Stimulated activated CD4-positive, alpha-beta T cell treated with anti-CD3 and anti-CD28 coated beads, Interleukin-1b, Interleukin-23, amount 100 ng/mL, for 24 hours (primary cell): Measurements from ENCODE around the gene SORCS2.

Experiments
- DNase-seq, 4 experiments: peaks; one replicate each; pipeline ENCODE4 v3.0.0-alpha.2; 2020; ENCODE audit warnings: low read depth in 4 of 4, low spot score in 1 of 4

The SORCS2 gene

GRCh38 chr4:7217474-7218321 lies 25.4 kb downstream of the SORCS2 start:
- DNase-seq, result no peak

DNA sequence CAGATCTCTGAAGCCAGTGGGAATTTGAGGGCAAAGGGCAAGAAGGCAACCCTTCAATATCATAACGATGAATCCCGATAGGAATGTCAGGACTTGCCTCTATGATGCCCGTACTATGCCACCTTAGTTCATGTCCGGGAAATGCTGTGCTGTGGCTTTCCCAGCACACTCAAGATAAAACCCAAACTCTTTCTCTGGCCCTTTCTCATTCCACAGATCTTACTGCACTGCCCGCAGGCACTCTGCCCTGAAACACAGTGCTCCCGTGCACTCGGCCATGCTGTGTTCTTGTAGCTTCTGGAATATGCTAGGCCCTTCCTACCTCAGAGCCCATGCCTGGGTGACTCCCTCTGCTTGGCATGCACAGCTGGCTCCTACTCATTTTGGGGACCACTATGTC lies 26.3 kb downstream of the SORCS2 start:
- DNase-seq, result no peak

- DNase-seq, result no peak
Observed at GRCh38 chr4:7222521-7222920, 30.2 kb downstream of the SORCS2 start.

DNA sequence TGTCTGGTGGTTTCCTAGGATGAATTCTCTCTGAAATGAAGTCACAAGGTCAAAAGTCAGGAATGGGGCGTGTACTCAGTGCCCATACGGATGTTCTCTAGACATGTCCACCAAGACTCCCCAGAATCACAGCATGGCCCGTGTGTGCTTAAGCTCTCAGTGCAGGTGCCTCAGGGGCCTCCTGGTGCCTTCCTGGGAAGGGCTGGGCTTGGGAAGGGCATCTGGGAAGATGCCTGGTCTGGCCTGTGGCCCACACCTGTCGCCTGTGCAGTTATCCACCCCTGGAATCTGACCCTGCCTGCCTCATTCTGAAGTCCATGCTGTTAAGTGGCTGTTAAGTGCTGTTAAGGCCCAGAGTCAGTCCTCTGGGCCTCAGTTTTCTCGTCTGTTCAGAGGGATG lies 31.2 kb downstream of the SORCS2 start:
- no peak for DNase-seq

- no peak for DNase-seq
Observed at GRCh38 chr4:7224001-7224400, 31.7 kb downstream of the SORCS2 start.

GRCh38 chr4:7224878-7225533 lies 32.7 kb downstream of the SORCS2 start:
- no peak for DNase-seq

- no peak for DNase-seq
Observed at GRCh38 chr4:7226439-7226838, 34.1 kb downstream of the SORCS2 start.

- DNase-seq, result no peak
Observed at GRCh38 chr4:7227008-7227407, 34.7 kb downstream of the SORCS2 start.

GRCh38 chr4:7228734-7229133 lies 36.4 kb downstream of the SORCS2 start:
- DNase-seq, result no peak

- DNase-seq, result no peak
Observed at GRCh38 chr4:7232061-7232650, 39.8 kb downstream of the SORCS2 start.

- DNase-seq, result no peak
Observed at GRCh38 chr4:7233006-7233580, 40.8 kb downstream of the SORCS2 start.

GRCh38 chr4:7233601-7234000 lies 41.3 kb downstream of the SORCS2 start:
- DNase-seq, result no peak

- no peak for DNase-seq
Observed at GRCh38 chr4:7234355-7235029, 42.2 kb downstream of the SORCS2 start.

DNA sequence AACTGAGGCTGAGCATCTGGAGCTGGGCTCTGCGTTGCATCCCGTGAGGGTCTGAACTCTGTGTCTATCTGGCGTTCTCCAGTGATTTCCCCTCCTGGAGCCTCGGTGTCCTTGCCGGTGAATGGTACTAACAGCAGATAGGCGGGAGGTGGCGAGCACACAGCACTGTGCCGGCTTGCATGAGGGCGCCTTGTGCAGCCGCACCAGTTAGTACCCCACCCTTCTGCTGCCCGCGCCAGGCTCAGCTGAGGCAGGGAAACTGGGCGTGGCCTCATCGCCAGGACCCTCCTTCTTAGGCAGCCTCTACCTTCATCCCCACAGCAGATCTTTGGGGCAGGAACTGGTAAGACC lies 42.7 kb downstream of the SORCS2 start:
- no peak for DNase-seq

- no peak for DNase-seq
Observed at GRCh38 chr4:7236847-7237246, 44.5 kb downstream of the SORCS2 start.

DNA sequence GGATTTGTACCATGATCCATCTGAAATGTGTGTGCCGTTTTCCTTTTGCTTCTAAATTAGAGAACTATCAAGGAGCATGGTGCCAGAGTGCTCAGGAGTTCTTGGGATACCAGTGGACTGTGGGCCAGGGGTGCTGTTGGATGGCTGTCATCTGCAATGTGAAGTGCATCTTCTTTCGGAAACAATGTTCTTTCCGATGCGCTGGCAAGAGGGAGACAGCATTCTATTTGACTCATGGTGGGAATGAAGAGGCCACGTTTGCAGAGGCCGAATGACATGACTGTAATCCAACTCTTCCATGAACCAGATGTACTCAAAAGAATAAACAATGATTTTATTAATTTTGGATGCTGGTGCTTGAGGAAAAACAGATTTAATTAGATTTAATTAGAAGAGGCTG lies 45.5 kb downstream of the SORCS2 start:
- DNase-seq, result no peak

DNA sequence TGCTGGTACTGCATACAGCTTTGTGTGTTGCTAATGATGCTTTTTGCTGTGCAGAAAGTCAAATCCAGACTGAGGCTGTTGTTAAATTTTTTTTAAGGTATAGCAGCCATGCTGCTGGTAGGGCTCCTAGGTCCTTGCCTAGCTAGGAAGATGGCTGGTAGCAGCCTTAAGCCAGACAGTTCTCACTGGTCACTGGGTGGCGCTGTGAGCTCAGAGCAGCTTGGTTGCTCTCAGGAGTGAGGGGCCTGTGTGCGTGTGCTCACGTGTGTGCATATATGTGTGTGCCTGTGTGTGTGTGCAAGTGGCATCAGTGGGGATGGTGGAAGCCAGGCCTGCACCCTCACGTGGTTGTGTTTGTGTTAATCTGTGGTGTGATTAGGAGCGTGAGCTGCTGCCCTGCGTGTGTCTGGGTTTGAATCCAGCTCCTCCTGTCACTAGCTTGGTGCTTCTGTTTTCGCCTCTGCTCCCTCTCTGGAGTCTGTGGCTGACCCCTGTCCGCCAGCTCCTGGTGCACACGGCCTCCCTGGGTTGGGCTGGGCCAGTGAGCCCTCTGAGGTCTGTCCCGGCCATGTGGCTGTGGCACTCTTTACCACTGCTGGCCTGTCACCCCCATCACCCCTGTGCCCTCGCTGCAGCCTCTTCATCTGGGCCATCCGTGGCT lies 46.1 kb downstream of the SORCS2 start:
- DNase-seq, result no peak

- DNase-seq, result no peak
Observed at GRCh38 chr4:7239101-7239820, 46.9 kb downstream of the SORCS2 start.

DNA sequence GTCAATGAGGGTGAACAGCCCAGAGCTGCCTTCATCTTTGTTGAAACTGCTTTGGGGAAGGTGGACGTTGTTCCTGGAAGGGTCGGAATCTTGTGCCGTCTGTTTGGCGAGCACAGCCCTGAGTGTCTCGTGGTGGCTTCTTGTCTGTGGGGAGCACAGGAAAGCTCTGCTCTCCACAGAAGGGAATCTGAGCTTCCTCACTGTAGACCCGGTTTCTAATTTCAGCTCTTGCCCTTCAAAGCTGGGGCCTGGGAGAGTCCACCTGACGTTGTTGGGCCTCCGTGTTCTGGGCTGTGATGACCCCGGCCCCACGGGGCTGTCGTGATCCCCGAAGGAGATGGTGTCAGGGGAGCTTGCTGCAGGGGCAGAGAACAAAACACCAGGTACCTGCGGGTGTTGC lies 47.5 kb downstream of the SORCS2 start:
- DNase-seq, result no peak

DNA sequence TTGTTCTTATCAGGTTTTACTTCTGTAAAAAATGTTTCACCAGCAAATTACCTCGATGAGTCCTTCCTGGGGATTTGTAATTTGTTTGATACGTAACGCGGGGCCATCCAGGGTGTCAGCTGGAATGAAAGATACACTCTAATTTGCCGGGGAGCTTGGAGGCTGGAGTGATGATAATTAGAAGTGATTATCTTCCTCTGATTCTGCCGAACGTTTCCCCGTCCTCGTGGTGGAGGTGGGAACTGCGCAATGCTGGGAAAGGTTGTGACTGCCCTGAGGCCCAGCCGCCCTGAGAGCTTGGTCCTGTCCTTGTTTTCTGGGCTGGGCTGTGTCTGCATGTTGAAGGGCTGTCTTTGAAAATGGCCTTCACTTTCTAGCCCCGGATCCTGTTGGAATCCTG lies 48.0 kb downstream of the SORCS2 start:
- DNase-seq, result no peak
